Left cardiac atrium (tissue), 4 donors: ENCODE data around the gene ITGA7. TPM values are rescaled to one million over a fixed set of nuclear protein-coding genes. Genes with fewer than 3 reads are reported as not detected.

ENCODE experiments used
- ATAC-seq, 2 donors: fragments of 200-7000 bp; cut with Tn5 transposase; one replicate each; pipeline ENCODE4 v1.9.1; 2020; ENCODE audit warnings: mild to moderate bottlenecking in 2 of 2, moderate library complexity in 2 of 2
- DNase-seq: peaks from one replicate; pipeline ENCODE4 v3.0.0-alpha.2; 2020
- intact Hi-C, 2 donors: fragments of 100-400 bp; cut with DNase I; formaldehyde crosslinking; loops; one replicate each; pipeline versions ENCODE4 v1.14.1 to v1.15.1; 2022 to 2023
- total RNA-seq, 2 donors: library from RNA; stranded (reverse); fragmentation: NEBNext Ultra II Directional; extraction: Animal tissue kit (Norgen Biotek cat#: 25700); gene quantifications; one replicate each; pipeline ENCODE4 v1.2.1, GENCODE V29; 2021
- donor health status: DM: no; HTN: yes; CAD: no.
- donor health status: DM: no; HTN: yes; CAD: no; lungs with severe emphysema.
- donor health status: DM: yes; HTN: yes; CAD: no.
- donor health status: Dilated cardiomyopathy.

Gene ITGA7
- total RNA-seq, 2 donors from 2014 or later, result 395 to 448 TPM

GRCh38 chr12:55721601-55722213, 14.0 kb upstream of the ITGA7 start:
- intact Hi-C loops, result no loop called here
- ATAC-seq (no peak), DNase-seq (no peak)

- peak; percentile 78 for DNase-seq
- ATAC-seq, result peak; percentile 50 to 54
- intact Hi-C loops, result no loop called here
Measured at GRCh38 chr12:55720894-55721444, 13.3 kb upstream of the ITGA7 start.

GRCh38 chr12:55720071-55720564, 12.4 kb upstream of the ITGA7 start, which contains the start of gene RDH5:
Gene RDH5 (plus strand): TSS chr12:55720393. CDS start chr12:55721185, 792 bp downstream.
- intact Hi-C loops, result no loop called here
- DNase-seq, result peak; percentile 75
- peak; percentile 54 to 62 for ATAC-seq

GRCh38 chr12:55719371-55719770, 11.7 kb upstream of the ITGA7 start:
- intact Hi-C loops, result no loop called here
- DNase-seq, result no peak
- no peak for ATAC-seq

- no peak for ATAC-seq
- DNase-seq, result no peak
- intact Hi-C loops, result no loop called here
Measured at GRCh38 chr12:55718624-55719275, 11.0 kb upstream of the ITGA7 start.

GRCh38 chr12:55718015-55718414, 10.3 kb upstream of the ITGA7 start:
- ATAC-seq (no peak), DNase-seq (no peak)
- intact Hi-C loops, result no loop called here

GRCh38 chr12:55717011-55718007, 9.6 kb upstream of the ITGA7 start:
- DNase-seq, result no peak
- ATAC-seq, result no peak
- intact Hi-C loops, result no loop called here

GRCh38 chr12:55716582-55716957, 8.9 kb upstream of the ITGA7 start:
- intact Hi-C loops, result no loop called here
- ATAC-seq (peak in 1 of 2 donors; percentile 1), DNase-seq (no peak)

GRCh38 chr12:55715833-55716581, 8.3 kb upstream of the ITGA7 start, which contains the start of gene BLOC1S1:
Gene BLOC1S1 (plus strand): TSS chr12:55716046. CDS start chr12:55716052, 6 bp downstream.
- peak; percentile 63 to 67 for ATAC-seq
- intact Hi-C loops, result no loop called here
- peak; percentile 94 for DNase-seq

- intact Hi-C loops, result no loop called here
- DNase-seq (peak; percentile 5), ATAC-seq (no peak)
Measured at GRCh38 chr12:55715169-55715764, 7.6 kb upstream of the ITGA7 start.

- no peak for ATAC-seq
- intact Hi-C loops, result no loop called here
- DNase-seq, result no peak
Measured at GRCh38 chr12:55713721-55714120, 6.0 kb upstream of the ITGA7 start.

- intact Hi-C loops, result no loop called here
- ATAC-seq, result peak in 1 of 2 donors; percentile 13
- DNase-seq, result peak; percentile 21
Measured at GRCh38 chr12:55712700-55713415, 5.2 kb upstream of the ITGA7 start.

GRCh38 chr12:55711786-55712553, 4.3 kb upstream of the ITGA7 start:
- DNase-seq, result peak; percentile 71
- peak; percentile 34 to 58 for ATAC-seq
- intact Hi-C loops, result no loop called here

- intact Hi-C loops, result no loop called here
- ATAC-seq (peak; percentile 55 to 58), DNase-seq (peak; percentile 66)
Measured at GRCh38 chr12:55708695-55709233, 1.1 kb upstream of the ITGA7 start.

- ATAC-seq (peak in 1 of 2 donors; percentile 8), DNase-seq (peak; percentile 41)
- intact Hi-C loops, result no loop called here
Measured at GRCh38 chr12:55707219-55707671, 459 bp downstream of the ITGA7 start.

GRCh38 chr12:55706568-55707218, 1.0 kb downstream of the ITGA7 start:
- DNase-seq (peak; percentile 16), ATAC-seq (no peak)
- intact Hi-C loops, result no loop called here
